Stimulated activated CD8-positive, alpha-beta memory T cell treated with anti-CD3 and anti-CD28 coated beads, Interleukin-15, amount 100 ng/mL, for 48 hours (primary cell): ENCODE data around the gene TTC17.

Experiments used
- DNase-seq, 2 donors: peaks; one replicate each; pipeline ENCODE4 v3.0.0-alpha.2; 2020; ENCODE audit warnings: low read depth in 2 of 2

Gene TTC17

GRCh38 chr11:43541993-43542392 lies 183.3 kb downstream of the TTC17 start:
- DNase-seq: no peak

GRCh38 chr11:43542750-43543712 lies 184.3 kb downstream of the TTC17 start:
- no peak for DNase-seq
